ENCODE data around the gene C15orf39. TPM values are rescaled to one million over a fixed set of nuclear protein-coding genes. Genes with fewer than 3 reads are reported as not detected.

C15orf39 gene
- total RNA-seq, 1 experiment from 2014 or later = 45.6 TPM

DNA sequence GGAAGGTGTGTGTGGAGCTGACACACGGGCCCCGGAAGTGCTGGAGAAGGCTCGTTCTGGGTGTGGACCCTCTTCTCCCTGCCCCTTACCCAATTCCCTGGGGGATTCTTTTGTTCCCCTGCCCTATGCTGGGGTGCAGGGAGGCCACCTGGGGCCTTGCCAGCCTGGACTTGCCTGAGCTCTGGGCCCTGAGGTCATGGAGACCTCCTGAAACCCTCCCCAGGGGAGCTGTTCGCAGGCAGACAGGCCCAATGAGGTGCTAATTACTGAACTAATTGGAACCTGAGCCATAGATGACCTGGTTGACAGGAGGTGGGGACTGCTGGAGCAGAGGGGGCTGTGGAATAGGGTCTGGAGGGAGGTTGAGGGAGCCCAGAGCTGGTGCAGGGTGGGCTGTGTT lies 9.4 kb upstream of the C15orf39 start:
- no peaks in the 10 kb centered on the region for H3K79me1 ChIP-seq (ENCODE audit: insufficient read depth, low read depth, low read length, poor library complexity, severe bottlenecking)
- H2BK15ac ChIP-seq (ENCODE audit: low read depth, low read length) = no peak overlapping the region
- H3K4ac ChIP-seq (ENCODE audit: low read depth, low read length) = no peak overlapping the region
- H3K4me2 ChIP-seq (ENCODE audit: insufficient read depth, insufficient read length, low read length) = no peak overlapping the region
- H2BK20ac ChIP-seq (ENCODE audit: low read depth, low read length, poor library complexity, severe bottlenecking) = no peak overlapping the region
- peaks cover 5% of the 10 kb centered on the region for H3K9me3 ChIP-seq (ENCODE audit: control insufficient read depth, low read depth, low read length)
- H3K56ac ChIP-seq (ENCODE audit: insufficient read length, low read depth, low read length) = no peak overlapping the region
- WGBS (ENCODE audit: extremely low coverage, insufficient read length, low lambda C conversion rate) = no CpG with 5 or more reads among the region's 4 CpGs
- Mint-ChIP-seq H3K9me3 (peaks cover 22 to 23% of the 10 kb centered on the region in 2 experiments), H3K36me3 (ENCODE audit: insufficient read depth in 1 of 3, low read depth in 3 of 3) (peaks cover 4 to 20% (median 10%) of the 10 kb centered on the region in 3 experiments), H3K4me3 (0 out of 5 replicates have a peak overlapping the region, but pooled peaks of 1 of the 2 experiments have one; percentile 15), H3K27ac (0 out of 7 replicates have a peak overlapping the region, but pooled peaks of 1 of the 3 experiments have one; percentile 84), H3K4me1 (peaks cover 19 to 28% of the 10 kb centered on the region in 2 experiments), H3K27me3 (ENCODE audit: low read depth) (peaks cover 11% of the 10 kb centered on the region)
- H2BK12ac ChIP-seq (ENCODE audit: insufficient read length, low read depth, low read length) = no peak overlapping the region
- no peaks in the 10 kb centered on the region for H3K27me3 ChIP-seq (ENCODE audit: insufficient read depth, low read length)
- H3K18ac ChIP-seq (ENCODE audit: insufficient read length, low read depth, low read length) = no peak overlapping the region
- H3T11ph ChIP-seq (ENCODE audit: low read length) = no peak overlapping the region
- H2BK5ac ChIP-seq (ENCODE audit: insufficient read length, low read length) = no peak overlapping the region
- peaks cover 4% of the 10 kb centered on the region; the same call in 1 of the 2 replicates for H3K4me1 ChIP-seq (ENCODE audit: insufficient read depth, low read length)
- no peaks in the 10 kb centered on the region for H3K79me2 ChIP-seq (ENCODE audit: insufficient read depth, low read length)
- no peak overlapping the region for H3K9ac ChIP-seq (ENCODE audit: extremely low read depth, insufficient read length, low read length)
- H3K23me2 ChIP-seq (ENCODE audit: insufficient read length, low read depth, low read length, poor library complexity, severe bottlenecking) = no peaks in the 10 kb centered on the region
- no peak overlapping the region for H3K14ac ChIP-seq (ENCODE audit: insufficient read depth, low read length)
- no peak overlapping the region for H4K91ac ChIP-seq (ENCODE audit: insufficient read length, low read depth, low read length)
- no peak overlapping the region for H4K8ac ChIP-seq (replicated peaks; ENCODE audit: insufficient read length, low read depth, low read length)
- H3K23ac ChIP-seq (ENCODE audit: insufficient read length, low read depth, low read length) = no peak overlapping the region
- no peak overlapping the region for H3K27ac ChIP-seq (ENCODE audit: insufficient read length, low read depth, low read length)
- H4K20me1 ChIP-seq (ENCODE audit: control insufficient read depth, insufficient read depth, insufficient read length) = peaks cover under 1% of the 10 kb centered on the region
- H4K5ac ChIP-seq (ENCODE audit: insufficient read length, low read depth, low read length) = no peak overlapping the region
- no peak overlapping the region for H2BK120ac ChIP-seq (ENCODE audit: low read depth, low read length, poor library complexity, severe bottlenecking)
- H2AK5ac ChIP-seq (ENCODE audit: insufficient read length, low read length) = no peak overlapping the region
- TF ChIP-seq, protein P1, sequence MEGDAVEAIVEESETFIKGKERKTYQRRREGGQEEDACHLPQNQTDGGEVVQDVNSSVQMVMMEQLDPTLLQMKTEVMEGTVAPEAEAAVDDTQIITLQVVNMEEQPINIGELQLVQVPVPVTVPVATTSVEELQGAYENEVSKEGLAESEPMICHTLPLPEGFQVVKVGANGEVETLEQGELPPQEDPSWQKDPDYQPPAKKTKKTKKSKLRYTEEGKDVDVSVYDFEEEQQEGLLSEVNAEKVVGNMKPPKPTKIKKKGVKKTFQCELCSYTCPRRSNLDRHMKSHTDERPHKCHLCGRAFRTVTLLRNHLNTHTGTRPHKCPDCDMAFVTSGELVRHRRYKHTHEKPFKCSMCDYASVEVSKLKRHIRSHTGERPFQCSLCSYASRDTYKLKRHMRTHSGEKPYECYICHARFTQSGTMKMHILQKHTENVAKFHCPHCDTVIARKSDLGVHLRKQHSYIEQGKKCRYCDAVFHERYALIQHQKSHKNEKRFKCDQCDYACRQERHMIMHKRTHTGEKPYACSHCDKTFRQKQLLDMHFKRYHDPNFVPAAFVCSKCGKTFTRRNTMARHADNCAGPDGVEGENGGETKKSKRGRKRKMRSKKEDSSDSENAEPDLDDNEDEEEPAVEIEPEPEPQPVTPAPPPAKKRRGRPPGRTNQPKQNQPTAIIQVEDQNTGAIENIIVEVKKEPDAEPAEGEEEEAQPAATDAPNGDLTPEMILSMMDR (conservative IDR thresholded peaks at IDR 0.05) = no peak
- H2AFZ ChIP-seq (ENCODE audit: low read length) = no peak overlapping the region
- DNase-seq = no peak
